ENCODE measurements around the gene OTOA. TPM values are rescaled to one million over a fixed set of nuclear protein-coding genes. Genes with fewer than 3 reads are reported as not detected.
"Not testable (repeated sequence)": the region's sequence is repeated elsewhere in the genome, so short reads cannot be mapped to it uniquely, and the experiment has no call there.

The OTOA gene
- total and polyA plus RNA-seq, 2 donors (not counting 3 experiments of a cell fraction or from before 2014, with no cell fraction given), result 0.22 TPM; not detected in 1

DNA sequence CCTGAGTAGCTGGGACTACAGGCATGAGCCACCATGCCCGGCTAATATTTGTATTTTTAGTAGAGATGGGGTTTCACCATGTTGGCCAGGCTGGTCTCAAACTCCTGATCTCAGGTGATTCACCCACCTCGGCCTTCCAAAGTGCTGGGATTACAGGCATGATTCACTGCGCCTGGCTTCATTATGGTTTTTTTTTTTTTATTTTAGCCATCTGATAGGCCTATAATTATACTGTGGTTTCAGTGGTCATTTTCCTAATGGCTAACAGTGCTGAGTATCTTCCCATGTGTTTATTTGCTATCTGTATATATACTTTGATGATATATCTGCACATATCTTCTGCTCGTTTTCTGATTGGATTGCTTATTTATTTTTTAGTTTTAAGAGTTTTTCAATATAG, 10.7 kb downstream of the OTOA start:
- intact Hi-C loops (cut with micrococcal nuclease); H3K4me2 ChIP-seq (ENCODE audit: insufficient read depth, low read length); H2AFZ ChIP-seq (ENCODE audit: low read depth, low read length); H3K9me3 ChIP-seq (replicated peaks; ENCODE audit: control insufficient read depth, insufficient read depth, low read length); POLR2A ChIA-PET; H3K4me1 ChIP-seq (ENCODE audit: control insufficient read depth, extremely low read depth, insufficient read depth, low read length); H3K9ac ChIP-seq (replicated peaks; ENCODE audit: extremely low read depth, insufficient read depth, low read length); H4K20me1 ChIP-seq (replicated peaks; ENCODE audit: control insufficient read depth, extremely low read depth, insufficient read depth, low read length); H3K36me3 ChIP-seq (ENCODE audit: control insufficient read depth in 2 of 2, extremely low read depth in 1 of 2, insufficient read depth in 2 of 2, low read length in 2 of 2); H3K79me2 ChIP-seq (ENCODE audit: control insufficient read depth, insufficient read depth, low read length); H3K9me1 ChIP-seq (replicated peaks; ENCODE audit: control insufficient read depth, extremely low read depth, insufficient read depth, low read length); FAIRE-seq; H3K27ac ChIP-seq (ENCODE audit: insufficient read depth, low read depth, low read length); dilution Hi-C loops (cut with MboI; ENCODE audit: extremely low pct_ligation_motif_present, low sequenced_read_pairs); H3K27me3 ChIP-seq (ENCODE audit: control insufficient read depth in 2 of 2, insufficient read depth in 2 of 2, low read length in 2 of 2); BruUV-seq (replicated peaks); H3K4me3 ChIP-seq (replicated peaks in 1 of 3; ENCODE audit: insufficient read depth in 1 of 3, low read depth in 1 of 3, low read length in 3 of 3); DNase-seq (ENCODE audit: low read depth, low spot score): not testable (repeated sequence)
- CTCF ChIA-PET, result interaction anchor here (1.0 to 1.6 kb wide), 2 partner anchors 17 kb away, joined by 4 read pairs; no protein-coding TSS in a partner anchor

GRCh38 chr16:21680714-21681113, 16.9 kb downstream of the OTOA start:
- BruUV-seq (replicated peaks); H2AFZ ChIP-seq (ENCODE audit: low read depth, low read length); H3K9me1 ChIP-seq (replicated peaks; ENCODE audit: control insufficient read depth, extremely low read depth, insufficient read depth, low read length); DNase-seq (ENCODE audit: low read depth, low spot score); H3K9ac ChIP-seq (replicated peaks; ENCODE audit: extremely low read depth, insufficient read depth, low read length); H3K9me3 ChIP-seq (replicated peaks; ENCODE audit: control insufficient read depth, insufficient read depth, low read length); intact Hi-C loops (cut with micrococcal nuclease); POLR2A ChIA-PET; FAIRE-seq; H3K36me3 ChIP-seq (ENCODE audit: control insufficient read depth in 2 of 2, extremely low read depth in 1 of 2, insufficient read depth in 2 of 2, low read length in 2 of 2); H3K27me3 ChIP-seq (ENCODE audit: control insufficient read depth in 2 of 2, insufficient read depth in 2 of 2, low read length in 2 of 2); H4K20me1 ChIP-seq (replicated peaks; ENCODE audit: control insufficient read depth, extremely low read depth, insufficient read depth, low read length); H3K79me2 ChIP-seq (ENCODE audit: control insufficient read depth, insufficient read depth, low read length); H3K4me2 ChIP-seq (ENCODE audit: insufficient read depth, low read length); H3K4me1 ChIP-seq (ENCODE audit: control insufficient read depth, extremely low read depth, insufficient read depth, low read length); dilution Hi-C loops (cut with MboI; ENCODE audit: extremely low pct_ligation_motif_present, low sequenced_read_pairs); H3K27ac ChIP-seq (ENCODE audit: insufficient read depth, low read depth, low read length); H3K4me3 ChIP-seq (replicated peaks in 1 of 3; ENCODE audit: insufficient read depth in 1 of 3, low read depth in 1 of 3, low read length in 3 of 3): not testable (repeated sequence)
- CTCF ChIA-PET, result interaction anchor here (2.7 kb wide), 1 partner anchor 23 kb away, joined by 9 read pairs; no protein-coding TSS in a partner anchor

- DNase-seq (ENCODE audit: low read depth, low spot score) (no peak), FAIRE-seq (no peak)
- Histone ChIP-seq H3K4me3 (replicated peaks in 1 of 3; ENCODE audit: insufficient read depth in 1 of 3, low read depth in 1 of 3, low read length in 3 of 3) (no peak overlapping the region), H3K9ac (replicated peaks; ENCODE audit: extremely low read depth, insufficient read depth, low read length) (no peak overlapping the region), H2AFZ (ENCODE audit: low read depth, low read length) (no peak overlapping the region), H4K20me1 (replicated peaks; ENCODE audit: control insufficient read depth, extremely low read depth, insufficient read depth, low read length) (no peaks in the 10 kb centered on the region), H3K36me3 (ENCODE audit: control insufficient read depth in 2 of 2, extremely low read depth in 1 of 2, insufficient read depth in 2 of 2, low read length in 2 of 2) (no peaks in the 10 kb centered on the region), H3K4me1 (ENCODE audit: control insufficient read depth, extremely low read depth, insufficient read depth, low read length) (no peaks in the 10 kb centered on the region), H3K79me2 (ENCODE audit: control insufficient read depth, insufficient read depth, low read length) (no peaks in the 10 kb centered on the region), H3K27me3 (ENCODE audit: control insufficient read depth in 2 of 2, insufficient read depth in 2 of 2, low read length in 2 of 2) (peaks cover 0 to 2% of the 10 kb centered on the region in 2 experiments), H3K27ac (ENCODE audit: insufficient read depth, low read depth, low read length) (no peak overlapping the region), H3K4me2 (ENCODE audit: insufficient read depth, low read length) (no peak overlapping the region), H3K9me3 (replicated peaks; ENCODE audit: control insufficient read depth, insufficient read depth, low read length) (no peaks in the 10 kb centered on the region), H3K9me1 (replicated peaks; ENCODE audit: control insufficient read depth, extremely low read depth, insufficient read depth, low read length) (no peaks in the 10 kb centered on the region)
- intact Hi-C loops (cut with micrococcal nuclease) (no loop called here), dilution Hi-C loops (cut with MboI; ENCODE audit: extremely low pct_ligation_motif_present, low sequenced_read_pairs) (no loop called here)
- no TSS peak for BruUV-seq (replicated peaks)
- CTCF ChIA-PET, result interaction anchor here (1.2 to 2.7 kb wide), 3 partner anchors 11 to 26 kb away, joined by 4 to 9 read pairs (median 5); no protein-coding TSS in a partner anchor
- no peak for TF ChIP-seq MYC (IDR thresholded peaks at IDR 0.05; ENCODE audit: low read depth, low read length)
- TF ChIP-seq, protein P1, sequence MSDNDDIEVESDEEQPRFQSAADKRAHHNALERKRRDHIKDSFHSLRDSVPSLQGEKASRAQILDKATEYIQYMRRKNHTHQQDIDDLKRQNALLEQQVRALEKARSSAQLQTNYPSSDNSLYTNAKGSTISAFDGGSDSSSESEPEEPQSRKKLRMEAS (IDR thresholded peaks at IDR 0.05; ENCODE audit: insufficient read depth, insufficient read length), result no peak
- TF ChIP-seq FOS (IDR thresholded peaks at IDR 0.05; ENCODE audit: borderline replicate concordance, insufficient read depth, low read length), result no peak
- no peak for TF ChIP-seq GATA2 (IDR thresholded peaks at IDR 0.05; ENCODE audit: insufficient read depth, insufficient read length, low read depth, low read length)
- no peak for TF ChIP-seq JUN (IDR thresholded peaks at IDR 0.05; ENCODE audit: borderline replicate concordance, insufficient read depth, insufficient read length, low read depth)
- TF ChIP-seq, protein P2, sequence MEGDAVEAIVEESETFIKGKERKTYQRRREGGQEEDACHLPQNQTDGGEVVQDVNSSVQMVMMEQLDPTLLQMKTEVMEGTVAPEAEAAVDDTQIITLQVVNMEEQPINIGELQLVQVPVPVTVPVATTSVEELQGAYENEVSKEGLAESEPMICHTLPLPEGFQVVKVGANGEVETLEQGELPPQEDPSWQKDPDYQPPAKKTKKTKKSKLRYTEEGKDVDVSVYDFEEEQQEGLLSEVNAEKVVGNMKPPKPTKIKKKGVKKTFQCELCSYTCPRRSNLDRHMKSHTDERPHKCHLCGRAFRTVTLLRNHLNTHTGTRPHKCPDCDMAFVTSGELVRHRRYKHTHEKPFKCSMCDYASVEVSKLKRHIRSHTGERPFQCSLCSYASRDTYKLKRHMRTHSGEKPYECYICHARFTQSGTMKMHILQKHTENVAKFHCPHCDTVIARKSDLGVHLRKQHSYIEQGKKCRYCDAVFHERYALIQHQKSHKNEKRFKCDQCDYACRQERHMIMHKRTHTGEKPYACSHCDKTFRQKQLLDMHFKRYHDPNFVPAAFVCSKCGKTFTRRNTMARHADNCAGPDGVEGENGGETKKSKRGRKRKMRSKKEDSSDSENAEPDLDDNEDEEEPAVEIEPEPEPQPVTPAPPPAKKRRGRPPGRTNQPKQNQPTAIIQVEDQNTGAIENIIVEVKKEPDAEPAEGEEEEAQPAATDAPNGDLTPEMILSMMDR (IDR thresholded peaks at IDR 0.05; ENCODE audit: extremely low read depth in 1 of 2, insufficient read depth in 1 of 2, low read depth in 1 of 2, low read length in 2 of 2), result no peak
- TF ChIP-seq EZH2 (IDR thresholded peaks at IDR 0.05; ENCODE audit: borderline replicate concordance, low read depth, low read length, severe bottlenecking), result no peak
- TF ChIP-seq POLR2A (IDR thresholded peaks at IDR 0.05; ENCODE audit: low read depth, low read length), result no peak
- no peak for TF ChIP-seq POLR2AphosphoS5 (IDR thresholded peaks at IDR 0.05; ENCODE audit: insufficient read depth, low read depth, low read length)
- POLR2A ChIA-PET, result no interaction called here
Observed at GRCh38 chr16:21683184-21683583, 19.4 kb downstream of the OTOA start.

All from endothelial cell of umbilical vein (primary cell).